HCEC 1CT (cell line): ENCODE results near the gene JMJD1C.
"Not testable (repeated sequence)": the region's sequence is repeated elsewhere in the genome, so short reads cannot be mapped to it uniquely, and the experiment has no call there.

ENCODE experiments used
- DNase-seq: peaks from one replicate; pipeline ENCODE4 v3.0.0-alpha.2; 2017

JMJD1C gene

GRCh38 chr10:63348245-63348850 lies 117.4 kb downstream of the JMJD1C start:
- DNase-seq: peak; percentile 19

- DNase-seq: peak; percentile 55
Measured at GRCh38 chr10:63346015-63346441, 119.7 kb downstream of the JMJD1C start.

GRCh38 chr10:63344269-63344668 lies 121.5 kb downstream of the JMJD1C start:
- DNase-seq: no peak

GRCh38 chr10:63343476-63343875 lies 122.3 kb downstream of the JMJD1C start:
- no peak for DNase-seq

DNA sequence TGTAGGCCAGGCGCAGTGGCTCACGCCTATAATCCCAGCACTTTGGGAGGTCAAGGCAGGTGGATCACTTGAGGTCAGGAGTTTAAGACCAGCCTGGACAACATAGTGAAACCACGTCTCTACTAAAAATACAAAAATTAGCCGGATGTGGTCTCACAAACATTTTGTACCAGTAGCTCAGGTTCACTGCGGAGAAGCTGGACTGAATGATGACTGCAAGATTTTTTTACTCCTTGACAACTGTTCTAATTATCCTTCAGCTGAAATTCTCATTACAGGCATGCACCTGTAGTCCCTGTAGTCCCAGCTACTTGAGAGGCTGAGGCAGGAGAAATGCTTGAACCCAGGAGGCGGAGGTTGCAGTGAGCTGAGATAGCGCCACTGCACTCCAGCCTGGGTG lies 126.1 kb downstream of the JMJD1C start:
- not testable (repeated sequence) for DNase-seq

GRCh38 chr10:63337455-63338251 lies 128.1 kb downstream of the JMJD1C start:
- DNase-seq: no peak

DNA sequence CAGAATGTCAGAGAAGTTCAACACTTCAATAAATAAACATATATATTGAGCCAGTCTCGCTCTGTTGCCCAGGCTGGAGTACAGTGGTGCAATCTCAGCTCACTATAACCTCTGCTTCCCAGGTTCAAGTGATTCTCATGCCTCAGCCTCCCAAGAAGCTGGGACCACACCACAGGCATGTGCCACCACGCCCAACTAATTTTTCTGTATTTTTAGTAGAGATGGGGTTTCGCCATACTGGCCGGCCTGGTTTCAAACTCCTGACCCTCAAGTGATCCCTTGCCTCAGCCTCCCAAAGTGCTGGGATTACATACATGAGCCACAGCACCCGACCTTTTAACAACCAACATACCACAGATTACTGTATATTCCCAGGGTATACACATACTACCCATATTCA lies 134.2 kb downstream of the JMJD1C start:
- DNase-seq: no peak

DNA sequence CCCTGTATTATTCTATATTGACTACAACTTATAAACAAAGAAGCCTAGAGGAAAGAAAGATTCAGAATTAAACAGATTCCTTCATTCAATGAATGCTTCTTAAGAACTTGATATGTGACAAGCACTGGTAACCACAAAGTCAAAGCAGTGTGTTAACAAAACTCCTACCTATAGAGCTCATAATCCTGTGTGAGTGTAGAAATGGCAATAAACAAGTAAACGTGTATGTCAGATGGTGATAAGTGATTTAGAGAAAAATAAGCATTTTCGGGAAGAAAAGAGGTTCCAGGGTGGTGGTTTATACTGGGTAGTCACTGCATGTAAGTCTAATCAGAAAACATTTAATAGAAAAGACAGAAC lies 141.3 kb downstream of the JMJD1C start:
- DNase-seq: no peak

- DNase-seq: no peak
Measured at GRCh38 chr10:63323701-63324494, 141.9 kb downstream of the JMJD1C start.

GRCh38 chr10:63320683-63321082 lies 145.1 kb downstream of the JMJD1C start:
- DNase-seq: no peak

- DNase-seq: no peak
Measured at GRCh38 chr10:63319231-63319630, 146.5 kb downstream of the JMJD1C start.

DNA sequence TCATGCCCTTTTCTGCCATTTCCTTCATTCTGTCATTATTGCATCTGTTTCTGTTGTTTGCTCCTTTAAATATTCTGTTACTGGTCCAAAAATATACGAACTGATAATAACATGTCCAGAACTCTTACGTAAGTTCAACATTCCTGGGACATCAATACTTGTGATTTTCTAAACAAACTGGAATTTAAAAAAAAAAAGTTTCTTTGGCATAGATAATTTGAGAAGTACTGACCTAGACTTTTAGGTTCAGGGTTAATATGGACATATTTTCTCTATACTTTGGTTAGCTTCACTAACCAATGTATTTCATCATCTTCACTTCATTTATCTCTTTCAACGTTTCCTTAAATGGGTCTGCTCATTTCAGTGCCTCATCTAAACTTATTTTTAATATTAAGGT lies 147.3 kb downstream of the JMJD1C start:
- no peak for DNase-seq

GRCh38 chr10:63314020-63314419 lies 151.8 kb downstream of the JMJD1C start:
- DNase-seq: no peak

- DNase-seq: no peak
Measured at GRCh38 chr10:63313066-63313717, 152.6 kb downstream of the JMJD1C start.

DNA sequence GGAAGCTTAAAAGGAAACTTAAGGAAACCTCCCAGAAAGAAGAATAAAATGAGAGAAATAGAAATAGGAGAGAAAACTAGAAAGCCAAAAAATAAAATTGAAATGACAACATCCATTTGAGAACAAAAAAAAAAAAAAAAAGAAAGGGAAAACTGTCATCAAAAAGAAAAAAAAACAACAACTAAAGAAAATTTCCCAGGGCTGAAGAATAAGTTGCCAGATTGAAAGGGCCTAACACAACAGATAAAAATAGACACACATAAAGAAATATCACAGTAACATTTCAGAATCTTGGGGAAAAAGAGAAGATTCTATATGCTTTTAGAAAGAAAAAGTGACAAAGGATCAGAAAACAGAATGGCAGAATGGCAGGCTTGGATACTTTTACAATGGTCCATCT lies 157.1 kb downstream of the JMJD1C start:
- DNase-seq: no peak

DNA sequence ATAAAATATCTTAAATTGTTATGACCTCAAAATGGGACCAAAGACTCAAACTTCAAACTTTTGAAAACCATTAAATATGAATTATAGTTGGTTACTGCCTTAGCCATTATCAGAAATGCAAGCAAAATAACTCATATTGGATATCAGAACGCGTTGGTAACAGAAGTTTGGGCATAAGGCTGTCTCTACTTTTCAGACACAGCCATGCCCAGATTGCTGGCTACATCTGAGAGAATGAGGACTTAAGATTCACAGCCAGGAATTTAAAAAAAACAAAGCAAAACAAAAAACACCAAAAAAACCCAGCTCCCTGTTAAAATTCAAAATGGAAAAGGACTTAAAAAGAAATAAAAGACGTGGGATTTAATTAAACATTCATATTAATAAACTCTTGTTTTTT lies 161.6 kb downstream of the JMJD1C start:
- no peak for DNase-seq

- DNase-seq: no peak
Measured at GRCh38 chr10:63300801-63301200, 165.0 kb downstream of the JMJD1C start.

DNA sequence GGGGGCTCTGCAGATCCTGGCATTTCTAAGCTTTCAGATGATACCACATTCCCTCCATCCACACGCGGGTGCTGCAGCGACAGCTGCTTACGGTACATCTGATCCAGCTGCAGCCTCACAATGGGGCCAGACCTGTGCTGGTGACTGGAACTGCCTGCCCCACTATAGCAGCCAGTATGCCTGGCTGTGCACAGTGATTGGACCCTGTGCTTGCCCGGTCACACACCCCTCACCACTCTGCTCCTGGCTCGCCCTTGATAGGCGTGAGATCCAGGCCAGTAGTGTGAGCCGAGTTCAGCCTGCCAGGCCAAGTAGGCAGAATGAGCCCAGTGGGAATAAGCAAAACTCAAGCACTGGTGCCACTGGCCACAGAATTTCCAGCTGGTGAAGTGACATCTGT lies 167.8 kb downstream of the JMJD1C start:
- no peak for DNase-seq

DNA sequence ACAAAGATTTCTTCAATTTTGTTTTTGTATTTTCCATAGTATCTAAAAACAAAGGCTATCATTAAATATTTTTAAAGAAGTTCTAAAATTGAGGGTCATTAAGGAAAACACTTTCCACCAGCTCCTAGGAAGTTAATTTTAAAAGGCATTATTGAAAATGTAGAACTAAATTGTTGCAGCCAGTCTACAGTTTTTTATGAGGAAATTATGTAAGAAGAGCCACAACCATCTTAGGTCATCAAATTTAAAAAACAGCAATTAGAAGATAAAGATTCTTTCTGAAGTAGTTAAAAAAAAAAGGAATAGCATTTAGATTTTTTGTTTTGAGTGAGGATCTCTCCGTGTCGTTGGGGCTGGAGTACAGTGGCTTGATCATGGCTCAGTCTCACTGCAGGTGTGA lies 171.0 kb downstream of the JMJD1C start:
- DNase-seq: no peak

GRCh38 chr10:63292847-63293246 lies 172.9 kb downstream of the JMJD1C start:
- not testable (repeated sequence) for DNase-seq

- DNase-seq: no peak
Measured at GRCh38 chr10:63288170-63288569, 177.6 kb downstream of the JMJD1C start.

DNA sequence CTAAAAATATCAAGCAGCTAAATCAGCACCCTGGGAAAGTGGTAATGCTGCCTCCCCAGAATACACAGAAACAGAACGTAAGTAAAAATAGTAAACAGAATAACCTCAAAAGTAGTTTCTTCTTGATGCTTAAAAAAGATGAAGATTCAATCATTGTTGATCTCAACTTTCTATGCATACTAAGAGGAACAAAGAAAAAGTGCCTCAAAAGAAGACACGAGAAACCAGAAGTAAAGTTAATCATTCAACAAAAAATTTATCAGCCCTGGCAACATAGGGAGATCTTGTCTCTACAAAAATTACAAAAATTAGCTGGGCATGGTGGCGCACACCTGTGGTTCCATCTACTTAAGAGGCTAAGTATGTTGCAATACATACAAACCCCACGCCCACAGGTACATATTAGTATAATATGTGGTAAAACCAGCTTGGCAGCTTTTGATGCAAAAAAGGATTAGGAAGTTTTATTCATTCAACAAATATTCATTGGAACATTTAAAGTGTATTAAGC lies 179.0 kb downstream of the JMJD1C start:
- no peak for DNase-seq

DNA sequence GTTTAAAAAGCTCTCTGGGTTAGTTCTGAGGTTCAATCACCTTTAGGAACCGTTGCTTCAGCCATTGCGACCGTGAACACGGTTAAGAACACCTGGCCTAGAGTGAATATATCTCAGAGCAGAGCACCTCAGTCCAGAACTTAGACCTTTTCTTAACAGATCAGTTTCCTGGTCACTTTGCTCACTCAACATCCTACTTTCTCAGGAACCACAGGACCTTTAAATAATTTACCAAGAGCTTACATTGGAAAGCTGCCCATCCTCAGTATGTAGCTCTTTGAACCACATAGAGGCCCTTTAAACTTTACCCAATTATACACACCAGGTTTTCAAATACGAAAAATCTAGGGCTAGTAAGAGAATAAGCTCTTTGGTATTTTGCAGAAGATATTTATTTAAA lies 179.4 kb downstream of the JMJD1C start:
- DNase-seq: no peak
